ENCODE results near the gene HLTF.

GRCh38 chr3:149044339-149045083, 41.8 kb downstream of the HLTF start:
- TF ChIP-seq CTCF (IDR thresholded peaks at IDR 0.05), result no peak
- TF ChIP-seq POLR2A (IDR thresholded peaks at IDR 0.05), result no peak
